Activated T-helper 9 cell treated with anti-CD3 and anti-CD28 coated beads, Interleukin-2, amount 50 U/mL, for 16 hours (primary cell): ENCODE results near the gene SESN2.

ENCODE experiments used
- DNase-seq: peaks from one replicate; pipeline ENCODE4 v3.0.0-alpha.2; 2020; ENCODE audit warnings: low read depth

Gene SESN2

GRCh38 chr1:28259252-28259933 is at the start of gene SESN2:
SESN2 (plus strand) TSS chr1:28259518; CDS start chr1:28259848, 330 bp downstream.
- DNase-seq, result peak; percentile 100

GRCh38 chr1:28209700-28210099 is 49.6 kb upstream of the SESN2 start:
- no peak for DNase-seq

- no peak for DNase-seq
Observed at GRCh38 chr1:28213315-28213714, 46.0 kb upstream of the SESN2 start.

GRCh38 chr1:28229089-28229488 is 30.2 kb upstream of the SESN2 start:
- no peak for DNase-seq

GRCh38 chr1:28229996-28230395 is 29.3 kb upstream of the SESN2 start:
- no peak for DNase-seq

GRCh38 chr1:28232558-28233263 is 26.6 kb upstream of the SESN2 start, which contains the start of gene DNAJC8:
DNAJC8 (minus strand) TSS chr1:28233029; CDS start chr1:28232998, 31 bp downstream.
- DNase-seq, result peak; percentile 93

- no peak for DNase-seq
Observed at GRCh38 chr1:28233264-28233606, 26.1 kb upstream of the SESN2 start.

GRCh38 chr1:28235755-28236655 is 23.3 kb upstream of the SESN2 start, which contains the start of gene ATP5IF1:
ATP5IF1 (plus strand) TSS chr1:28236124; CDS start chr1:28236184, 60 bp downstream.
- peak; percentile 91 for DNase-seq

- no peak for DNase-seq
Observed at GRCh38 chr1:28236656-28237322, 22.5 kb upstream of the SESN2 start.

- DNase-seq, result no peak
Observed at GRCh38 chr1:28239004-28239403, 20.3 kb upstream of the SESN2 start.

- DNase-seq, result no peak
Observed at GRCh38 chr1:28240024-28240423, 19.3 kb upstream of the SESN2 start.

GRCh38 chr1:28241638-28242241 is 17.6 kb upstream of the SESN2 start:
- no peak for DNase-seq

GRCh38 chr1:28243685-28244311 is 15.5 kb upstream of the SESN2 start:
- no peak for DNase-seq

GRCh38 chr1:28244549-28245251 is 14.6 kb upstream of the SESN2 start:
- no peak for DNase-seq

- DNase-seq, result no peak
Observed at GRCh38 chr1:28246427-28246832, 12.9 kb upstream of the SESN2 start.

GRCh38 chr1:28247612-28248272 is 11.6 kb upstream of the SESN2 start:
- DNase-seq, result no peak

- DNase-seq, result peak; percentile 71
Observed at GRCh38 chr1:28248273-28249012, 10.9 kb upstream of the SESN2 start.

GRCh38 chr1:28249013-28249865 is 10.1 kb upstream of the SESN2 start:
- no peak for DNase-seq
